ENCODE results near the gene ZNF883. TPM values are rescaled to one million over a fixed set of nuclear protein-coding genes. Genes with fewer than 3 reads are reported as not detected.

Gene ZNF883
- total RNA-seq, 1 donor from 2014 or later, result 11.2 TPM

DNA sequence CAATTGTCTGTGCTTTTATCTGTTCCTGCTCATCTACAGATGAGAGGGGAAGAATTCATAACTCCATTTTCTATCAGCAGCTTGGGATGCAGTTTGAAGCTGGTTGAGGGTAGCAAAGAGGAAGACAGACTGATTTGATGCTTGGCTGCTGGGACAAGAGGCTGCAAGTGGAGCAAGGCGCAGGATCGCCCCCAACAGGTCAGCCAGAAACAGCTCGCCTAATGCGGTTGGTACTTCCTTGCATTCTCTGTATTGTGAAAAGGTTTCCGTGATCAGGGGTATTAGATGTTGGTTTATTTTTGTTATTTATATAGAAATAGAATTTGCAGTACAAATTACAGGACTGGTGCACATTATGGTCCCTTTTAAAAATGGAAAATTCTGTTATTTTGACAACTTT, 40.6 kb downstream of the ZNF883 start:
- Mint-ChIP-seq H3K9me3 (peaks cover 14% of the 10 kb centered on the region), H3K27ac (no peak overlapping the region), H3K36me3 (no peaks in the 10 kb centered on the region), H3K4me1 (no peaks in the 10 kb centered on the region), H3K27me3 (ENCODE audit: low read depth) (peaks cover 32% of the 10 kb centered on the region), H3K4me3 (no peak overlapping the region)
- TF ChIP-seq, protein P1, sequence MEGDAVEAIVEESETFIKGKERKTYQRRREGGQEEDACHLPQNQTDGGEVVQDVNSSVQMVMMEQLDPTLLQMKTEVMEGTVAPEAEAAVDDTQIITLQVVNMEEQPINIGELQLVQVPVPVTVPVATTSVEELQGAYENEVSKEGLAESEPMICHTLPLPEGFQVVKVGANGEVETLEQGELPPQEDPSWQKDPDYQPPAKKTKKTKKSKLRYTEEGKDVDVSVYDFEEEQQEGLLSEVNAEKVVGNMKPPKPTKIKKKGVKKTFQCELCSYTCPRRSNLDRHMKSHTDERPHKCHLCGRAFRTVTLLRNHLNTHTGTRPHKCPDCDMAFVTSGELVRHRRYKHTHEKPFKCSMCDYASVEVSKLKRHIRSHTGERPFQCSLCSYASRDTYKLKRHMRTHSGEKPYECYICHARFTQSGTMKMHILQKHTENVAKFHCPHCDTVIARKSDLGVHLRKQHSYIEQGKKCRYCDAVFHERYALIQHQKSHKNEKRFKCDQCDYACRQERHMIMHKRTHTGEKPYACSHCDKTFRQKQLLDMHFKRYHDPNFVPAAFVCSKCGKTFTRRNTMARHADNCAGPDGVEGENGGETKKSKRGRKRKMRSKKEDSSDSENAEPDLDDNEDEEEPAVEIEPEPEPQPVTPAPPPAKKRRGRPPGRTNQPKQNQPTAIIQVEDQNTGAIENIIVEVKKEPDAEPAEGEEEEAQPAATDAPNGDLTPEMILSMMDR (IDR thresholded peaks at IDR 0.05; ENCODE audit: unreplicated experiment), result no peak
- no peak for DNase-seq (ENCODE audit: low spot score in 2 of 2, unreplicated experiment in 2 of 2)

DNA sequence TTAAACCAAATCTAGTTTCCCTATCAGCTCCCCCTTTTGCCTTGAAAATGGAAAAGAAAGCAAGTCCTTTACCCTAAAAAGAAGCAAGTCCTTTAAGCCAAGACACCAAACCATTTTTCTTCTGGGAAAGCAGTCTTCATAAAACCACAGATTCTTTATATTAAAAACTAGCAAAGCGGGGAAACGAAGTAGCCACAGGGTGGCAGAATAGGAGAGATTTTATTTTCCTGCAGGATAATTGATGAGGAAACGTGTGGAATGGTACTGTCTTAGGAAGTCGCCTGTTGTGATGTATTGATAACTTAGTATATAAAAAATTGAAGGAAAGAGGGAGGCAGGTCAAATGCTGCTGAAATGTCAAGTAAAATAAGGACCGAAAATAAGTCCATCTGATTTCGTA, 41.1 kb downstream of the ZNF883 start:
- Mint-ChIP-seq H3K27me3 (ENCODE audit: low read depth) (peaks cover 34% of the 10 kb centered on the region), H3K27ac (no peak overlapping the region), H3K4me1 (no peaks in the 10 kb centered on the region), H3K4me3 (no peak overlapping the region), H3K9me3 (peaks cover 13% of the 10 kb centered on the region), H3K36me3 (no peaks in the 10 kb centered on the region)
- TF ChIP-seq, protein P1 (IDR thresholded peaks at IDR 0.05; ENCODE audit: unreplicated experiment), result no peak
- DNase-seq (ENCODE audit: low spot score in 2 of 2, unreplicated experiment in 2 of 2), result no peak

DNA sequence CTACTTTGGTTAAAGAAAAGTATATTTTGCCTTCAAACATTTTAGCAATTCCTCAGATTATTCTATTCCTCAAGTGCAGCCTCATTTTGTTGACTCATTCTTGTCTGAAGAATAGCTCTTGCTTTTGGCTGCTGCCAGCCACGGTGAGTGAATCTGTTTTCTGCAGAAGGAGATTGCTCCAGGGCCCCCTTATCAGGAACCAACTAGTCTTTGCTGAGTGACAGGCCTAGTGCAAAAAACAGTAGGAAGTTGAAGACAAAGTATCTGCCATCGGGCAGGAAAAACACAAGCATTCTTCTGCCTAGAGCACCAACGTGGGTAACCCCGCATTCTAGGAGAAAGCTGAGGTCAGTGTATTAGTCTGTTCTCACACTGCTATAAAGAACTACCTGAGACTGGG, 42.3 kb downstream of the ZNF883 start:
- Mint-ChIP-seq H3K27ac (no peak overlapping the region), H3K36me3 (no peaks in the 10 kb centered on the region), H3K4me3 (no peak overlapping the region), H3K27me3 (ENCODE audit: low read depth) (peaks cover 34% of the 10 kb centered on the region), H3K9me3 (peaks cover 10% of the 10 kb centered on the region), H3K4me1 (no peaks in the 10 kb centered on the region)
- DNase-seq (ENCODE audit: low spot score in 2 of 2, unreplicated experiment in 2 of 2), result no peak
- TF ChIP-seq, protein P1 (IDR thresholded peaks at IDR 0.05; ENCODE audit: unreplicated experiment), result no peak

DNA sequence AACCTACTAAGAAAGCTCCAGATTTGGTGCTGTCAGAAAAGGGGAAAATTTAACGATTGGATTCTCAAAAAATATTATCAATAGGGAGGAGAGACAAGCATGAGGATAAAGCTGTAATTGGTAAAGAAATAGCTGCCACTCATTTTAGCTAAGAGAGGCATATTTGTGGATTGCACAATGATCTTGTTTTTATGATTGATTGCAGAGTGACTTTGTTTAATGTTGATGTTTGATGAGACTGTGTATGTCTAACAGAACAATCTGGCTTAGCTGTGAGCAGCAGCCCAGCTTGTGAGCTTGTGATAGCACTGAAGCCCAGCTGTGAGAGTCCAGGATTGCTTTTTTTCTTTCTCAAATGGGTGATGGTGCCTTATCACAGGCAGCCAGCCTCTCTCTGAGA, 56.4 kb downstream of the ZNF883 start:
- DNase-seq (ENCODE audit: low spot score in 2 of 2, unreplicated experiment in 2 of 2), result no peak
- Mint-ChIP-seq H3K27ac (no peak overlapping the region), H3K36me3 (no peaks in the 10 kb centered on the region), H3K9me3 (peaks cover 7% of the 10 kb centered on the region), H3K27me3 (ENCODE audit: low read depth) (peaks cover 79% of the 10 kb centered on the region), H3K4me3 (no peak overlapping the region), H3K4me1 (no peaks in the 10 kb centered on the region)
- TF ChIP-seq, protein P1 (IDR thresholded peaks at IDR 0.05; ENCODE audit: unreplicated experiment), result no peak

DNA sequence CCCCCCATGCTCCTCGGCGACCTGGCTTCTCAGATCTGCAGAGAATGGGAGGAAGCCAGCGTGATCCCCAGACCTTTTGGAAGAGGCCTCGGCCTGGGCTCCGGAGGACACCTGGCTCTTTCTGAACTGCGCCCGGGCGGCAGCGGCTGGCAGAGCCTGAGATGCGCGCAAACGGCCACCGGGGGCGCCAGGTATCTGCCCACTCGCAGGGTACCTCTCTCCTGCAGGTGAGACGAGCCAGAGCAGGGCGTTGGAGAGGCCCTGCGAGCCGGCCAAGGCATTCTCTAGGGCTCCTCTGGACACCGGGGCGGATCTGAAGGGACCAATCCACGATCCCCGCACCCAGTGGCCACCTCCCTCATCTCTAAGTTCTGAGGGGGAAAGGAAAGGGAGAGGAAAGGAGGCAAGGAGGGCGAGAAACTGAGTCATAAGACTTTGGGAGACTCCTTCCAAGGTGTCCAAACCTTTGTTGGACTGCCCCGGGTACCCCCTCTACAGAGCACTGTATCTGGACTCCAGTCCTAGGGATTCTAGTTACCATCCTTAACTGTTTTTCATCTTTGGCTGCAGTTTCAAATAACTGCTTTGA, 66.3 kb downstream of the ZNF883 start:
- no peaks in the 10 kb centered on the region for H3K36me3 Mint-ChIP-seq

More for the DNA sequence above, 66.3 kb downstream of the ZNF883 start:
- Mint-ChIP-seq H3K27ac (no peak overlapping the region), H3K4me3 (no peak overlapping the region), H3K9me3 (peaks cover 18% of the 10 kb centered on the region), H3K27me3 (ENCODE audit: low read depth) (peaks cover 42% of the 10 kb centered on the region), H3K4me1 (no peaks in the 10 kb centered on the region)
- no peak for DNase-seq (ENCODE audit: low spot score in 2 of 2, unreplicated experiment in 2 of 2)
- TF ChIP-seq, protein P1 (IDR thresholded peaks at IDR 0.05; ENCODE audit: unreplicated experiment), result no peak
